ENCODE measurements around the gene RETREG1. TPM values are rescaled to one million over a fixed set of nuclear protein-coding genes. Genes with fewer than 3 reads are reported as not detected.

Gene RETREG1
- total RNA-seq, 1 donor from 2014 or later = 2.9 TPM

DNA sequence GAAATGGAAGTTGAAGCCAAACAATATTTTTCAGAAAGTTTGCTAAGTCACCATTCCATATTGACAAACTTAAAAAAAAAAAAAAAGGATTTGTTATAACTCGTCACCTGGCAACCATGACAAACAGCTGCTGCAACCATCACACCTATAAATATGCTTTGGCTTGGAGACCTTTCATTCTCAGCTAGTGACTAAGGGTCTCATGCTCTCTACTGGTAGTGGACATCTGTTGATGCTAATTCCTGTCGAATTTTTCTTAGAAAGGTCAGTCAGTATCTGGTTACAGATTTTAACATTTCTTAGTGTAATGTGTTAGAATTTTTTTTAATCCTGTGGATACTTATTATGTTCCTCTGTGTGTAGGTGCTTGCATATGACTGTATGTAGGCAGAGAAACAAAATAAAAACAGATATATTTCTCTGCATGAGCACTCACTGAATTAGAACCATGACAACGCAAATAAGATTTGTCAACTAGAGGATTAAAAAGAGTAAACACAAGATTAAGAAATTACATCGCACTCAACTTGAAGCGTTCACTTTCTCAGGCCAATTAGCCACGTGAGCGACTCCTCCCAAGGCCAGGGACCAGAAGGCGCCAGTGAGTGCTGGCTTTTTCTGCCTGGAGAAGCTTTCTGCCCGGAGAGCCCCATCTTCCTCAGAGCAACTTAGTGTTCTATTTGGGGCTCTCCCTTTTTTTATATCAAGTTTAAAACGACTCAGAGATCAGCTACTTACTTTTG lies 124.2 kb downstream of the RETREG1 start:
- Histone ChIP-seq H3K9me3 (peaks cover 0 to 10% of the 10 kb centered on the region in 2 donors), H3K27me3 (no peaks in the 10 kb centered on the region), H3K27ac (no peak overlapping the region), H3K36me3 (no peaks in the 10 kb centered on the region), H3K4me3 (no peak overlapping the region), H3K4me1 (no peaks in the 10 kb centered on the region)
- no peak for DNase-seq (ENCODE audit: low spot score in 2 of 2)
- TF ChIP-seq, protein P1, sequence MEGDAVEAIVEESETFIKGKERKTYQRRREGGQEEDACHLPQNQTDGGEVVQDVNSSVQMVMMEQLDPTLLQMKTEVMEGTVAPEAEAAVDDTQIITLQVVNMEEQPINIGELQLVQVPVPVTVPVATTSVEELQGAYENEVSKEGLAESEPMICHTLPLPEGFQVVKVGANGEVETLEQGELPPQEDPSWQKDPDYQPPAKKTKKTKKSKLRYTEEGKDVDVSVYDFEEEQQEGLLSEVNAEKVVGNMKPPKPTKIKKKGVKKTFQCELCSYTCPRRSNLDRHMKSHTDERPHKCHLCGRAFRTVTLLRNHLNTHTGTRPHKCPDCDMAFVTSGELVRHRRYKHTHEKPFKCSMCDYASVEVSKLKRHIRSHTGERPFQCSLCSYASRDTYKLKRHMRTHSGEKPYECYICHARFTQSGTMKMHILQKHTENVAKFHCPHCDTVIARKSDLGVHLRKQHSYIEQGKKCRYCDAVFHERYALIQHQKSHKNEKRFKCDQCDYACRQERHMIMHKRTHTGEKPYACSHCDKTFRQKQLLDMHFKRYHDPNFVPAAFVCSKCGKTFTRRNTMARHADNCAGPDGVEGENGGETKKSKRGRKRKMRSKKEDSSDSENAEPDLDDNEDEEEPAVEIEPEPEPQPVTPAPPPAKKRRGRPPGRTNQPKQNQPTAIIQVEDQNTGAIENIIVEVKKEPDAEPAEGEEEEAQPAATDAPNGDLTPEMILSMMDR (IDR thresholded peaks at IDR 0.05) = no peak
- intact Hi-C loops (cut with DNase I) = no loop called here

DNA sequence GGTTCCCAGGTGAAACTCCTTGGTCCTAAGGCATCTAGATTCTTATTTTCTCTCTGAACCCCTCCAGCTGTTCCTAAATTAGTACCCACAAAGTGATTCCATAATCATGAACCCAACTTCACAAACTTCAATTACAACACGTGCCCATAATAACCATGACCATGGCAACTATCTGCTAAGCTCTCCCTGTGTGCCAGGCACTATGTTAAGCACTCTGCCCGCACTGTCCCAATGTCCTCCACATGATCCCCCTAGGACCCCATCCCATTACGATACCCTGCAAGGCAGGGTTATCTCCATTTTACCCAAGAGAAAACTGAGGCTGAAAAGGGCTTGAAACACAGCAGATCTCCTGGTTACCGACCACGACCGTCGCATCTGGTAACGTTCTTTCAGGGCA lies 125.9 kb downstream of the RETREG1 start:
- Histone ChIP-seq H3K36me3 (no peaks in the 10 kb centered on the region), H3K27ac (no peak overlapping the region), H3K27me3 (no peaks in the 10 kb centered on the region), H3K4me3 (no peak overlapping the region), H3K9me3 (peaks cover 0 to 10% of the 10 kb centered on the region in 2 donors), H3K4me1 (no peaks in the 10 kb centered on the region)
- no peak for DNase-seq (ENCODE audit: low spot score in 2 of 2)
- TF ChIP-seq, protein P1 (IDR thresholded peaks at IDR 0.05) = no peak
- intact Hi-C loops (cut with DNase I) = no loop called here

DNA sequence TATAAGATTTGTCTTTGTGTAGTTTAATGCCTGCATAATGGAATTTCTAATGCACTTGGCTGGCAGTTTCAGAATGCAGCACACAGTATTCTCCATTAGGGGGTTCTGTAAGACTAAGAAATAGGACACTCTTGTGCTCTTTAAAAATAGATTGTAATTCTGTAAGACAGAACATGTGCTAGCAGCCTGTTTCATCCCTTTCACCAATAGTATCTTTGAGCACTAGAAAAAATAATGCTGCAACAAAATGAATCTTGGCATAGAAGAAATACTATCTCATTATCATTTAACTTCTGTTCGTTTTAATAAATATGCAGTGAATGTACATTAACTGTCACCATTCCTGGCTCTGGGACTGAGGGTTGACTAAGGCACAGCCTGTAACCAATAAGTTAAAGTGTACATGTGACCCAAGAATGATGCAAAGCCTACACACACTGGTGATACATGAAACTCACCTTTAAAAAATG lies 127.4 kb downstream of the RETREG1 start:
- intact Hi-C loops (cut with DNase I) = loop anchor here (1.0 to 5.0 kb wide), 3 partner anchors 63 to 713 kb away; no protein-coding TSS in a partner anchor
- H3K36me3 ChIP-seq = no peaks in the 10 kb centered on the region
- TF ChIP-seq, protein P1 (IDR thresholded peaks at IDR 0.05) = peak; percentile 51 to 63 (median 53)
- no peaks in the 10 kb centered on the region for H3K27me3 ChIP-seq
- no peaks in the 10 kb centered on the region for H3K4me1 ChIP-seq
- H3K27ac ChIP-seq = no peak overlapping the region
- H3K9me3 ChIP-seq = no peaks in the 10 kb centered on the region
- DNase-seq (ENCODE audit: low spot score in 2 of 2) = no peak
- H3K4me3 ChIP-seq = no peak overlapping the region

DNA sequence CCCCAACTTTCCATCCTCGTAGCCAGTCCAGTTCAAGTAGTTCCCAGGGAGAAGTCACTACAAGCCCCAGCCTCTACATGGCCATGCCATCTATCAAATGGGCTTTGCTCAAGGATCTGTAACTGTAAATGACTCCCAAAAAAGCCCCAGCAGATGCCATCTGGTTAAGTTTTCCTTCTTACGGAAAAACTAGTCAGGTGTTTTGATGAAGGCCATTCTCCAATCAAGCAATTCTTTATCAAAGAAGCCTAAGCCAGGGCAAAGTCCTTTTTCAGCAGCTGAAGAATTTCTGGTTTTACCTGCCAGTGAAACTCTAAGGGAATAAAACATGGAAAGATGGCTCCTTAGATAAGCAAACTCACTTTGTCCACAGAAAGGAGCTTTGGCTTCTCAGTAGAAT lies 129.3 kb downstream of the RETREG1 start:
- DNase-seq (ENCODE audit: low spot score in 2 of 2) = no peak
- Histone ChIP-seq H3K27me3 (no peaks in the 10 kb centered on the region), H3K9me3 (no peaks in the 10 kb centered on the region), H3K4me3 (no peak overlapping the region), H3K4me1 (no peaks in the 10 kb centered on the region), H3K36me3 (no peaks in the 10 kb centered on the region), H3K27ac (no peak overlapping the region)
- TF ChIP-seq, protein P1 (IDR thresholded peaks at IDR 0.05) = no peak
- intact Hi-C loops (cut with DNase I) = loop anchor here (5.0 kb wide), 2 partner anchors 180 to 715 kb away; no protein-coding TSS in a partner anchor

DNA sequence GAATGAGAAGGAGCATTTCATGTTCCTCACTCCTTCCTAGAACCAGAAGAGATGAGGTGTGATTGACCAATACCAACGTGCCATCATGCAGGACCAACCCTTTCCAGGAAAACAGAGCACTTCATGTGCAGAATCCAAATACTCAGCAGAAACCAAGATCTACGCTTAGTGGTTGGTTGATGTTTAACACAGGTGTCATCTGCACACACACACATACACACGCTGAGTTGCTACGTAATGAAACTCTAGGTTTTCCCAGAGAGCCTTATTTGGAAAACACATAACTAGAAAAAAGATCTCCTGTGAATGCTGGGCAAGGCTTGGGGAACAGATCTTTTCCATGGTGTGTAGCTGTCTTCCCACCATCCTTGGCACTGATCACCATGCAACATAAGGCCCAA lies 130.1 kb downstream of the RETREG1 start:
- Histone ChIP-seq H3K4me3 (no peak overlapping the region), H3K27ac (no peak overlapping the region), H3K36me3 (no peaks in the 10 kb centered on the region), H3K9me3 (no peaks in the 10 kb centered on the region), H3K4me1 (no peaks in the 10 kb centered on the region), H3K27me3 (no peaks in the 10 kb centered on the region)
- DNase-seq (ENCODE audit: low spot score in 2 of 2) = no peak
- intact Hi-C loops (cut with DNase I) = loop anchor here (5.0 kb wide), 2 partner anchors 181 to 716 kb away; no protein-coding TSS in a partner anchor
- TF ChIP-seq, protein P1 (IDR thresholded peaks at IDR 0.05) = no peak
